HK-2 (cell line): ENCODE data around the gene HMG20A.

Source experiments
- DNase-seq: peaks from one replicate; pipeline ENCODE4 v3.0.0-alpha.2; 2018; ENCODE audit not compliant: unreplicated experiment

HMG20A gene

DNA sequence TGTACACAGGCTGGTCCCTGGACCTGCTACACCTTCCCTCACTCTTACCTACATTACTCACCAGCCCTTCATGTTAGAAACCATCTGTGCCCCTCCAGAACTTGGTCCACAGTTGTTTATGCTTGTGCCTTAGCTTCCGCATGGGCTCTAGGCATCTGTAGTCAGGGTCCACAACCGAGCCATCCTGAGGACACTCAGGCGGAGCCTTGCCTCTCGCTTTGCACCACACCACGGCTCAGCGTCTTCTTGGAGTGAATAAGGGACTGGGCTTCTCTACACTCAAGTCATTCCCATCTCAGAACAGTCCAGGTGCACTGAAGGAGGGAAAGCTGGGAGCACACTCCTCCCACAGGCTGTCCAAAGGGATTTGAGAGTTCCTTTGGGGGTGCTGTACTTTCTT, 97.8 kb downstream of the HMG20A start:
- DNase-seq = no peak

DNA sequence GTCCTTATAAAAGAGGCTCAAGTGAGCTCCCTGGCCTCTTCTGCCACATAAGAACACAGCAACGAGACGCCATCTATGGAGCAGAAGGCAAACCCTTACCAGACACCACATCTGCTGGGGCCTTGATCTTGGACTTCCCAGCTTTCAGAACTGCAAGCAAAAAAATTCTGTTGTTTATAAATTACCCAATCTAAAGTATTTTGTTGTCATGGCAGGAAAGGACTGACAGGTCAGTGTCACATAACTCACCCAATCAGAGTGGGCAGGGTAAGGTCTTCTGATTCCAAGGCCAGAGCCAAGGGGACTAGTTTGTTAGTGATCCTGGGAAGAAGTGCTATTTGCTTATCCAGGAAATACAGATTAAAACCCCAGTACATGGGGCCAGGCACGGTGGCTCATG, 98.9 kb downstream of the HMG20A start:
- DNase-seq = no peak

GRCh38 chr15:77521206-77521605, 100.5 kb downstream of the HMG20A start:
- DNase-seq = no peak

- no peak for DNase-seq
Measured at GRCh38 chr15:77525400-77525811, 104.7 kb downstream of the HMG20A start.

- DNase-seq = no peak
Measured at GRCh38 chr15:77525907-77526594, 105.4 kb downstream of the HMG20A start.

GRCh38 chr15:77526595-77527163, 106.0 kb downstream of the HMG20A start:
- no peak for DNase-seq

DNA sequence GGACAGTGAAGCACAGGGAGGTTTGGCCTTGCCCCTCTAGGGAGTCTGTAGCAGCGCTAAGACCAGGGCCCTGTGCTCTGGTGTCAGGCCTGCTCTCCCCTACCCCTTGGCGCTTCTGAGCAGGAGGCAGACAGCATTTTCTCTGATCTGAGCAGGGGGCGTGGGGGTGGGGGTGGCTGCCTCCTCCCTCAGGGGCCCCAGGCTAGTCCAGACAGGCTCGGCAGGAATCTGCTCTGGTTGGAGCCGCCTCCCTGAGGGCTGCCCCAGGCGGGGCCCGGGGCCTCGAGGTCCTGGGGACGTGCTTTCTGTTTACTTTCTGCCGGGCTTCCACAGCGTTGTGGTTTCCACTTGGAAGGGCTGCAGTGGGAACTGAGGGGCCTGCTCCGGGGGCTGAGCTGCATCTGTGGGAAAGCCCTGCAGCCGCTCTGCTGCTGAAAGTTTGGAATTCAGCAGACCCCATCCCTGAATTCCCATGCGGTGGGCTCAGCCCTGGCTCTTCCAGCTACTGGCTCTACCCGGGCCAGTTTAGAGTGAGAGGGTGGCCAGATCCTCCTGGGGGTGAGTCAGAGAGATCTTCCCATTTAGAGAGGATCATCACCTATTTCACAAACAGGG, 106.6 kb downstream of the HMG20A start:
- peak; percentile 31 for DNase-seq

DNA sequence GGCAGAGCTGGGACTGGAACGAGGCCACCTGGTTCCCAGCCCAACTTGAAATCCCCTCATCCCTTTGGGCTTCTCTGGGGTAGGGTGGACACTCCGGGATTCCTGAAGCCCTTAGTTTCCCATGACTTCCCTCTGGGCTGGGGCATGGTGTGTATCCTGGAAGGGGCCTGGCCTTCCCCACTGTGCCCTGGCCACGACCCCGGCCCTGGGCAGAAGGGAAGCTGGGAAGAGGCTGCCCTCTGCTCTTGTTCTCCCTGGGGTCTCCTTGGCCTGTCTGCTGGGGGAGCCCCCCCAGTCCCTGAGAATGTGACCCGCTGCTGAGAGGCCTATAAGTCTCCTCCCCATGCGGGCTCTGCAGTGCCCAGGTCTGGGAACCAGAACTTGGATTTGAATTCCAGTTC, 107.1 kb downstream of the HMG20A start:
- DNase-seq = no peak

- no peak for DNase-seq
Measured at GRCh38 chr15:77528290-77528967, 107.7 kb downstream of the HMG20A start.

GRCh38 chr15:77528968-77529319, 108.3 kb downstream of the HMG20A start:
- no peak for DNase-seq

DNA sequence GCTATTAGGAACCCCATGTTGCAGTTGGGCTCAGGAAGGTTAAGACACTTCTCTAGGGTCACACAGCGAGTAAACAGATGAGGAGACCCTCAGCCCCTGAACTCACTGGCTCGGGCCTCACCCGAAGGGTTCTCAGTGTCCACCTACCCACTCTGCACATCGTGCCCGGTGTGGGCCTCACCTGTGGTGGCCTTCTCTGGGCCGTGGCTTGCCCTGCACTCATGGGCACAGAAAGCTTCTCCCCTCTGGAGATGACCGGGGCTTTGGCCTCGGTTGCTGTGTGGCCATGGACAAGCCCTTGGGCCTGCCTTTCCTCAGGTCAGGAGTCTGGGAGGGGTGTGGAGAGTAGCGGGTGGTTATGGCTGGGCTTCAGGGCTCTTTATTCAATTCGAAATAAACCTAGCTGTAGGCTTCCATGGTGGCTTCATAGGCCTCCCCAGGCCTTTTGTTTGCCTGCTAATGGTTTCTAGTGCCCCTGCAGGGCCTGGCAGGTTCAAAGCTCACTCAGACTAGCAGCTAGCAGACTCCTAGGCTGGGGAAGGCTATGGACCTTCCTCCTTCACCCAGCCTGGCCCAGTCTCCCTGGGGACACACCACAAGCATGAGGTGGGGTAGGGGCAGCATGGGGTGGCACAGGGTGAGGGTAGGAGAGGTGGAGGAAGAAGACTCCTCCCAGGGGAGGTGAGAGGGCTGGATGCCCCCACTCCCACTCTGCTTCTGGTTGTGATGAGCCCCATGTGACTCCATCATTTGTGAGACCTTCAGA, 108.9 kb downstream of the HMG20A start:
- DNase-seq = no peak

DNA sequence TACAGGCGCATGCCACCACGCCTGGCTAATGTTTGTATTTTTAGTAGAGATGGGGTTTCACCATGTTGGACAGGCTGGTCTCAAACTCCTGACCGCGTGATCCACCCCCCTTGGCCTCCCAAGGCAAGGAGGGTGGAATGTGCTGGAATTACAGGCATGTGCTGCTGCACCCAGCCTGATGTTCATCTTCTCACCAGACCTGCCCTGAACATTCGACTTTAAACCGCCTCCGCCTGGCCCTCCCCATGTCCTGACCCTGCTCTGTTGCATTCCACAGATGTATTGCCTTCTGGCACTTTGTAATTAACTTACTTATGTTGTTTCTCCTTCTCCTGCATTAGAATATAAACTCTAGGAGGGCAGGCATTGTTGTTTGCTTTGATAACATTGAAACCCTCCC, 109.9 kb downstream of the HMG20A start:
- DNase-seq = no peak

DNA sequence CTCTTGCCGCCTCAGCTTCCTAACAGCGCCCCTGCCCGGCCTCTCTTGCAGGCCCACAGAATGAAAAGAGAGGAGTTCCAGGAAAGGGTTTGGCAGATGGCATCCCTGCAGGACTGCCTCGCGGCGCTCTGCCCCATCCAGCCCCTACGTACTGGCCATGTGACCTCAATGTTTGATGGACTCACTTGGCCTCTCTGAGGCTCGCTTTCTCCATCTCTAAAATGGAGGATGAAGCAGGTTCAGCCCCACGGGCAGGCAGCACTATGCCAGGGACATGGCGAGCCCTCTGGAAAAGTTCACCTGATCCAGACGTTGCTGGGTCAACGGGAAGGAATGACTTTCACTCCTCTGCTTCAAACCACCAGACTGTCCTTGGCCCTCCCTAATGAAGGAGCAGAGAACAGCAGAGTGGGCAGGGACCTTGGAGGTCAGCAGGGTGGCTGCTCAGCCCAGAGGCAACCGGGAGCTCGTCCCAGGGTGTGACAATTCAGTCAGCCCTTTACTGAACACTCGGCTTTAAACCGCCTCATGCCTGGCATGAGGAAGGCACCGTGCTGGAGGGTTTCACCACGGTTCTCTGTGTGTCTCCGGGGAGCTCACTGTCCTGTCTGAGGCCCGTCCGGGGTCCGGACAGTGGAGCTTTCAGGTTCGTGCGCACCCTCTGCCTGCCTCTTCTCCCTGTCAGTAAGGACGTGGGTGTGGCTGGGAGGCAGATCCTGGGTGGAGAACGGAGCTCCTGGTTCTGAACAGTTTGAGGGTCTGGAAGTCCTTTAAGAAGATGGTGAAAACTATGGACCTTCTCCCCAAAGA, 110.7 kb downstream of the HMG20A start:
- no peak for DNase-seq

GRCh38 chr15:77532067-77532710, 111.5 kb downstream of the HMG20A start:
- DNase-seq = no peak

- DNase-seq = no peak
Measured at GRCh38 chr15:77532846-77533245, 112.2 kb downstream of the HMG20A start.

GRCh38 chr15:77533578-77534430, 113.1 kb downstream of the HMG20A start:
- DNase-seq = no peak
